SHP77 treated with DMSO at 0.1 percent for 48 hours (cell line): Measurements from ENCODE around the gene DLK2.
"Not testable (repeated sequence)": the region's sequence is repeated elsewhere in the genome, so short reads cannot be mapped to it uniquely, and the experiment has no call there.

Source experiments
- DNase-seq: peaks from one replicate; lab custom pipeline; 2025; lab: John Stamatoyannopoulos, UW

Gene DLK2

GRCh38 chr6:43426928-43427405 lies 28.4 kb downstream of the DLK2 start:
- no peak for DNase-seq

GRCh38 chr6:43425083-43425482 lies 30.3 kb downstream of the DLK2 start:
- not testable (repeated sequence) for DNase-seq

- DNase-seq = no peak
Observed at GRCh38 chr6:43421831-43422230, 33.5 kb downstream of the DLK2 start.

DNA sequence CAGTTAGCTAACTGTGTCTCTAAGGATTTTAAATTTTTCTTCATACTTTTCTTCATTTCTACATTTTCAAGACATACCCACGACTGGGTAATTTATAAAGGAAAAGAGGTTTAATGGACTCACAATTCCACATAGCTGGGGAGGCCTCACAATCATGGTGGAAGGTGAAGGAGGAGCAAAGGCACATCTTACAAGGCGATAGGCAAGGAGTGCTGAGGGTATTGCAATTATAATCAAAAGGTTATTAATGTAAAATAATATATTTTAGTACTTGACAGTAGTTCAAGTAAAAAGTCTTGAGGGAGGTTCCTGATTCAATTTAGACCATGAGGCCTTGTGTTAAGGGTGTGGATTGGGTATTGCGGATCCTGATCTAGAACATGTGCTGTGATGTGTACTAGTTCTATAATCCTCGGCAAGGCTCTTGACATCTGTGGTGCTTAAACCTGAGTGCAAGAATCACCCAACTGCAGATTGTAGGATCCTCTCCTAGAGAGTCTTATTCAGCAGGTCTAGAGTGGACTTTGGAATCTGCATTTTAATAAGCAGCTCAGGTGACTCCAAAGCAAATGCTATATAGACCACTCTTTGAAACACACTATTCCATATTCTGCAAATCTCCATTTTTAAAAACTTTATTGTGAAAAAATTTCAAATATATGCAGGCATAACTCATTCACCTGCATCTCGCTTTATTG lies 35.2 kb downstream of the DLK2 start:
- no peak for DNase-seq

GRCh38 chr6:43416935-43417334 lies 38.4 kb downstream of the DLK2 start:
- no peak for DNase-seq

DNA sequence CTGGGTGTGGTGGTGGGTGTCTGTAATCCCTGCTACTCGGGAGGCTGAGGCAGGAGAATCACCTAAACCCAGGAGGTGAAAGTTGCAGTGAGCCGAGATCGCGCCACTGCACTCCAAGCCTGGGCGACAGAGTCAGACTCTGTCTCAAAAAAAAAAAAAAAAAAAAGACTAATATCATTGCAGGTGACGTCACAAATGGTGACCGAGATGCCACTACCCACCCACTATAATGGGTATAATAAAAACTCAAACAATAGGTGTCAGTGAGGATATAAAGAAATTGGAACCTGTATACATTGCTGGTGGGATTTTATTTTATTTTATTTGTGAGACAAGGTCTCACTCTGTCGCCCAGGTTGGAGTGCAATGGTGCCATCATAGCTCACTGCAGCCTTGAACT lies 40.1 kb downstream of the DLK2 start:
- not testable (repeated sequence) for DNase-seq

DNA sequence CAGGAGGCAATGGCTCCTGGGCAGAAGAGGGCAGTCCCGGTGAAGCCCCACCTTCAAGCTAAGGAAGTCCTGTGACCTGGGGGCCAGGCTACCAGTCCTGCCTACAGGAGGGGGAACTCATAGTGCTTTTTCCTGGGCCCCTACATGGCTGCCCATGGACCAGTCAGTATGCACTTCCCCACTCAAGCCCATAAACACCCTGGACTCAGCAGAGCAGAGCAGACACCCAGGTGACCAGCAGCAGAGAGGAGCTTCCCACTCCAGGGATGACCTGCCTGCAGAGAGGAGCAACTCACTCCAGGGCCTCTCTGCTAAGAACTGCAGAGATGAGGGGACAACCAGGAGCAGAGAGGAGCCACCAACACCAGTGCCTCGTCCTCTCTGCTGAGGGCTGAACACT lies 42.3 kb downstream of the DLK2 start:
- no peak for DNase-seq

GRCh38 chr6:43412541-43412940 lies 42.8 kb downstream of the DLK2 start:
- DNase-seq = no peak

DNA sequence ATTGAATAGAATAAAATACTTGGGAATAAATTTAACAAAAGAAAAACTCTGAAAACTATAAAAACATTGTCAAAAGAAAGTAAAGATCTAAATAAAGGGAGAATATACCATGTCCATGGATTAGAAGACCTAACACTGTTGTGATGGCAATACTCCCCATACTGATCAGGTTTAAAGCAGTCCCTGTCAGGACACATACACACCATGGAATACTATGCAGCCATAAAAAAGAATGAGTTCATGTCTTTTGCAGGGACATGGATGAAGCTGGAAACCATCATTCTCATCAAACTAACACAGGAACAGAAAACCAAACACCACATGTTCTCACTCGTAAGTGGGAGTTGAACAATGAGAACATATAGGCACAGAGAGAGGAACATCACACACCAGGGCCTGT lies 44.6 kb downstream of the DLK2 start:
- DNase-seq = not testable (repeated sequence)

- no peak for DNase-seq
Observed at GRCh38 chr6:43408259-43408658, 47.1 kb downstream of the DLK2 start.

GRCh38 chr6:43407296-43407695 lies 48.1 kb downstream of the DLK2 start:
- no peak for DNase-seq

DNA sequence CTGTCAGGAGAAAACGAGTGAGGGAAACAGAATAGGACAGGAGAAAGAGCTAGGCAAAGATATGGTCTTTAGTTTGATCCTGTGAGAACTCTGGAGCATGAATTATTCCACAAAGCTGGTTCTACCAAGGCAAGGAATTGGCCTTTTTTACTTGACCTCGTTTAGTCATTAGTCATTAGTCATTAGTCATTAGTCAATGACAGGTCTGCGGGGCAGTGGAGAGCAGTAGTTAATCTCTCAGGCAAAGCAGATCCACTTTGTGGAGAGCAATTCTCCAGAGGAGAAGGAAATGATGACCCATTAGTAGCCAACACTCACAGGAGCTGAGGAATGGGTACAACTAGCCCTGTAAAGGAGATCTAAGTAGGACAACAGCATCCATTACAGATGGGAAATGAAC lies 50.0 kb downstream of the DLK2 start:
- no peak for DNase-seq

GRCh38 chr6:43402820-43403219 lies 52.5 kb downstream of the DLK2 start:
- no peak for DNase-seq

DNA sequence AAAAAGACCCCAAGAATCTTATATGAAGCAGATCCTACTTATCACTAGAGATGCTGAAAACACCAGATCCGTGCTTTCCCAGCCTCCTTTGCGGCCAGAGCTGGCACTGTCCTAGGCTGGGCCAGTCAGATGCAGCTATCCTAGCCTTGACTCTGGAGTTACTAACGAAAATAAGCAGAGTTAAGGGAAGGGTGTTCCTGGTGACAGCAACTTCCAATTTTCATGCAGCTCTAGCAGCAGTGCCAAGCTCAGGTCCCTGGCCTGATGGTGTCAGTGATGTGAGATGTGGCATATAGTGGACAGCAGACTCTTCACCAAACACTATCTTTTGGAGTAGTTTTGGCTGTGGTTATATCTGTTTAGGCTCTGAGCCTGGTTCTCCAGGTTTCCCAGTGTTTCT lies 53.6 kb downstream of the DLK2 start:
- no peak for DNase-seq
